ENCODE results near the gene MEGF6. TPM values are rescaled to one million over a fixed set of nuclear protein-coding genes. Genes with fewer than 3 reads are reported as not detected.

MEGF6 gene
- total RNA-seq, 1 donor from 2014 or later: 64.7 TPM

GRCh38 chr1:3602375-3602774 lies 8.9 kb downstream of the MEGF6 start:
- Mint-ChIP-seq H3K9me3 (ENCODE audit: unreplicated experiment) (peaks cover 5% of the 10 kb centered on the region), H3K36me3 (ENCODE audit: unreplicated experiment) (no peaks in the 10 kb centered on the region), H3K4me3 (ENCODE audit: unreplicated experiment) (no peak overlapping the region), H3K27me3 (ENCODE audit: unreplicated experiment) (peaks cover 1% of the 10 kb centered on the region), H3K27ac (ENCODE audit: unreplicated experiment) (no peak overlapping the region), H3K4me1 (ENCODE audit: low read depth, unreplicated experiment) (peaks cover 8% of the 10 kb centered on the region)
- DNase-seq: no peak
- no peak for TF ChIP-seq CTCF (IDR thresholded peaks at IDR 0.05; ENCODE audit: partially characterized antibody, unreplicated experiment)

GRCh38 chr1:3601743-3602142 lies 9.6 kb downstream of the MEGF6 start:
- Mint-ChIP-seq H3K4me1 (ENCODE audit: low read depth, unreplicated experiment) (peaks cover 5% of the 10 kb centered on the region), H3K9me3 (ENCODE audit: unreplicated experiment) (peaks cover 4% of the 10 kb centered on the region), H3K4me3 (ENCODE audit: unreplicated experiment) (no peak overlapping the region), H3K27me3 (ENCODE audit: unreplicated experiment) (peaks cover 1% of the 10 kb centered on the region), H3K36me3 (ENCODE audit: unreplicated experiment) (no peaks in the 10 kb centered on the region), H3K27ac (ENCODE audit: unreplicated experiment) (no peak overlapping the region)
- DNase-seq: no peak
- no peak for TF ChIP-seq CTCF (IDR thresholded peaks at IDR 0.05; ENCODE audit: partially characterized antibody, unreplicated experiment)

GRCh38 chr1:3600354-3600753 lies 11.0 kb downstream of the MEGF6 start:
- H3K4me3 Mint-ChIP-seq (ENCODE audit: unreplicated experiment): no peak overlapping the region

GRCh38 chr1:3599816-3600215 lies 11.5 kb downstream of the MEGF6 start:
- H3K9me3 Mint-ChIP-seq (ENCODE audit: unreplicated experiment): peaks cover 4% of the 10 kb centered on the region
- H3K27ac Mint-ChIP-seq (ENCODE audit: unreplicated experiment): no peak overlapping the region
- DNase-seq: no peak
- no peak overlapping the region for H3K4me3 Mint-ChIP-seq (ENCODE audit: unreplicated experiment)
- peaks cover 1% of the 10 kb centered on the region for H3K27me3 Mint-ChIP-seq (ENCODE audit: unreplicated experiment)
- H3K36me3 Mint-ChIP-seq (ENCODE audit: unreplicated experiment): no peaks in the 10 kb centered on the region
- TF ChIP-seq CTCF (IDR thresholded peaks at IDR 0.05; ENCODE audit: partially characterized antibody, unreplicated experiment): no peak
- H3K4me1 Mint-ChIP-seq (ENCODE audit: low read depth, unreplicated experiment): peaks cover 5% of the 10 kb centered on the region

More at GRCh38 chr1:3600354-3600753, 11.0 kb downstream of the MEGF6 start:
- Mint-ChIP-seq H3K4me1 (ENCODE audit: low read depth, unreplicated experiment) (peaks cover 5% of the 10 kb centered on the region), H3K27me3 (ENCODE audit: unreplicated experiment) (peaks cover 1% of the 10 kb centered on the region), H3K27ac (ENCODE audit: unreplicated experiment) (no peak overlapping the region), H3K36me3 (ENCODE audit: unreplicated experiment) (no peaks in the 10 kb centered on the region), H3K9me3 (ENCODE audit: unreplicated experiment) (peaks cover 4% of the 10 kb centered on the region)
- no peak for TF ChIP-seq CTCF (IDR thresholded peaks at IDR 0.05; ENCODE audit: partially characterized antibody, unreplicated experiment)
- DNase-seq: no peak

- no peak overlapping the region for H3K4me3 Mint-ChIP-seq (ENCODE audit: unreplicated experiment)
These were observed 12.0 kb downstream of the MEGF6 start for GRCh38 chr1:3599286-3599811.

More at GRCh38 chr1:3599286-3599811, 12.0 kb downstream of the MEGF6 start:
- H3K36me3 Mint-ChIP-seq (ENCODE audit: unreplicated experiment): no peaks in the 10 kb centered on the region
- H3K27ac Mint-ChIP-seq (ENCODE audit: unreplicated experiment): no peak overlapping the region
- DNase-seq: no peak
- H3K9me3 Mint-ChIP-seq (ENCODE audit: unreplicated experiment): peaks cover 4% of the 10 kb centered on the region
- peaks cover 5% of the 10 kb centered on the region for H3K4me1 Mint-ChIP-seq (ENCODE audit: low read depth, unreplicated experiment)
- H3K27me3 Mint-ChIP-seq (ENCODE audit: unreplicated experiment): peaks cover 1% of the 10 kb centered on the region
- TF ChIP-seq CTCF (IDR thresholded peaks at IDR 0.05; ENCODE audit: partially characterized antibody, unreplicated experiment): no peak
